NCI-H82 treated with DMSO at 0.1 percent for 48 hours (cell line): ENCODE data around the gene CCDC97.
"Not testable (repeated sequence)": the region's sequence is repeated elsewhere in the genome, so short reads cannot be mapped to it uniquely, and the experiment has no call there.

Experiments used
- DNase-seq: peaks from one replicate; lab custom pipeline; 2025; ENCODE audit not compliant: unreplicated experiment; lab: John Stamatoyannopoulos, UW

The CCDC97 gene

DNA sequence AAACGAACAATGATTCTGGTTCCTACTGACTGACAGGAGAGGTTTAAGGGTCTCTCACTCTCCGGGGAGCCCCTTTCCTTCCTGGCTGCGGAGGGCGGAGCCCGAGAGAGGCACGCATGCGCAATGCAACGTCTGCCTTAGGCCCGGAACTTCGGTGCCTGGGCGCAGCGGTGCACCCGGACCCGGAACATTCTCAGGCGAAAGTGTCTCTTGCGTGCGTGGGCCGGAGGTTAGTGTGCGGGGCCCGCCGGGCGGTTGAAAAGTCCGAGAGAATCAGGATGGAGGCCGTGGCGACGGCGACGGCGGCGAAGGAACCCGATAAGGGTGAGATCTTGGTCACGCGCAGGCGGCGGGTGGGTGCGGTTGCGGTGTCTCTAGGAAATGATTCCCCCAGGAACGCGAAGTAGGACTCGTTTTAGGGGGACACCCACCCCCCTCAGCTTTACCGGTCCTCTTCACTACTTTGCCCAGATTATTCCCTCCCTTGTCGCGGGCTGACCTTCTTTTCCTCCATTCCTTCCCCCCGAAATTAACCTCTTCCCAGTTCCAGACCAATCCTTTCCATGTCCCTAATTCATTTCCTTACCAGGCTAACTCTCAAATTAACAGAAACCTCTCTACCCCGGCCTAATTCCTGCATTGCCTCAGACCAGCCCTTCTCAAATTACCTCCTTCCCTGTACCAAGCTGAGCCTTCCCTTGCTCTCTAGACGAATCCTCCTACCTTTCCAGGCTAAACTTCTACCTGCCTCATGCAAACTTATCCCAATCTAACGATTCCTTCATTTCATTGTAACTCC is at the start of gene CCDC97:
TSS of gene CCDC97 (plus strand) at position 140 of the 799 bp plus-strand sequence. CDS start at position 279, 139 bp downstream.
- DNase-seq: peak; percentile 78

- DNase-seq: no peak
Measured at GRCh38 chr19:41261474-41262190, 48.3 kb upstream of the CCDC97 start.

DNA sequence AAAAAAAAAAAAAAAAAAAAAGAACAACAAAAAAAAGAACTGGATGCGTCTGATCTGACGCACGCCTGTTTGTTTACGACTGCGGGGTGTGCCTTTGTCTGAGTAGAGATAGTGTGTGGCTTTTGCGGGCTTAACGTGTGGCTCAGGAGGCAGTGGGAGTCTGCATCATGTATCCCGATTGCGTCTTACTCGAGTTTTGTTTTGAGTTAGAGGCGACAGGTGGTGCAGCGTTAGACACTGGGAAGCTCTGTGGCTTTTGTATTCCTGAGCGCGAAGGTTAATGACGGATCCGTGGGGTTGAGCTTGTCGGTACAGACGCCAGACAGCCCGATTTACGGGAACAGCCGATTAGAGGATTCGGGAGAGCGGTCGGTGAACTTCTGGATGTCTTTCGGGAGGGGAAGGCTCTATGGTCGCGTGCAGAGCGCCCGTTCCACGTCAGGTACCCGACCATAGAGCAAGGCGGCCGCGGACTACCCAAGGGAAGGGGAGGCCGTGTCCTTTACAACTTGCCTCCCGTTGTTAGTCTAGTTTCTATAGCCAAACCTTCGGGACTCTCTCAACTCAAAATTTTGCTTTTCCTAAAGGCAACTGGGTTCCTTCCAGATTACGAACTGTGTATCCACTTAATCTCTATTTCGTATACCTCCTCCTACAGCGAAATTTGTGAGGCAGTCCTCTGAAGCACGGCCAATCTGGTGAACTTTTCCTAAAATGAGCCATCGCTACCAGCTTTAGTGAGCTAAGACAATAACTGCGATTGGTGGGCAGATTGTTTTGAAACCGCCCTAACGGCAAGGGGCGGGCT is 46.7 kb upstream of the CCDC97 start:
- peak; percentile 70 for DNase-seq

GRCh38 chr19:41263850-41264580 is 46.0 kb upstream of the CCDC97 start, which contains the start of gene HNRNPUL1:
Gene HNRNPUL1, plus strand, starts transcription at chr19:41264372. Its CDS starts 132 bp downstream, at chr19:41264504.
- DNase-seq: peak; percentile 100

DNA sequence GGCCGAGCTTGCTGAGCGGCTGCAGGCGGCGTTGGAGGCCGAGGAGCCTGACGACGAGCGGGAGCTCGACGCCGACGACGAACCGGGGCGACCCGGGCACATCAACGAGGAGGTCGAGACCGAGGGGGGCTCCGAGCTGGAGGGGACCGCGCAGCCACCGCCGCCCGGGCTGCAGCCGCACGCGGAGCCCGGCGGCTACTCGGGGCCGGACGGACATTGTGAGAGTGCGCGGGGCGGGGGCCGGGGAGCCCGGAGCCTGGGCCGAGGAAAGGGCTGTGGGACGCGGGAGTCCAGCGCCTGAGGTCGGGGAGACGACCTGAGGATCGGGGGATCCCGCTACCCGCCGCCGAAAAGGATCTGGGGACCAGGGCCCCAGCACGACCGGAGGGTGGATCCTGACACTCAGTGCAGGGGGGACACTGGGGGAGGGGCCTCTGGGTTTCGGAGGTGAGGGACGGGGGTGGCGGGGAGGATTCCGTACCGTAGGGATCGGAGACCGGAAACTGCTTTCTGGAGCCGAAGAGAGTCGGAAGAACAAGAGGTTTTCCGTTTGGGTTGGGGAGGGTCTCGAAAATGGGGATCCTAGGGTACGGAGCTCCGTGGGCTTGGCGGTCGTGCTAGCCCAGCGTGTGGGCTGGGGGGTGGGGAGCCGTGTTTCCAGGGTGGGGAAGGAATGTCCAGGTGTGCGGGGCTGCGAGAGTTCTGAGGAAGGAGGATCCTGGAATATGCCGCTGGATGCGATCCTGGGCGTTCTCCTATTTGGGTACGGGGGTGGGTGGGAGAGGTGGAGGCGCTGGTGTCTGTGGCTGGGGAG is 45.2 kb upstream of the CCDC97 start:
- no peak for DNase-seq

GRCh38 chr19:41265395-41266153 is 44.4 kb upstream of the CCDC97 start:
- no peak for DNase-seq

GRCh38 chr19:41269055-41269454 is 40.9 kb upstream of the CCDC97 start:
- DNase-seq: no peak

- DNase-seq: no peak
Measured at GRCh38 chr19:41269571-41269970, 40.4 kb upstream of the CCDC97 start.

DNA sequence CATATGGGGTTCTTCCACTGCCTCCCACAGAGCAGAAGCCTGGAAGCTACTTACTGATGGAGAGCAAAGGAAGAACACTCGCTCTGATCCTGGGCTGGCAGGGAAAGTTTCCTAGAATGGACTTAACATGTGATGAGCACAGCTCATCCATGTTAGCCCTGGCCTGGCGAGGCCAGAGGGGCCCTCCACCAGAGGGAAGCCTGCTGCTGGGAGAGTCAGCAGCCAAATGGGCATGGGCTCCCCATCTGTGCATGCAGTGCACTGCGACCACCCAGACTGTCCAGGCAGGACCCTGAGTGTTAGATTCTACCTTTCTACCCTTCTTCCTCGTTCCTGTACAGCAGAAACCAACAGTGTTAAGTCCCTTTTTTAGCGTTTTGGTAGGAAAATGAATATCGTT is 36.9 kb upstream of the CCDC97 start:
- no peak for DNase-seq

GRCh38 chr19:41274802-41275201 is 35.2 kb upstream of the CCDC97 start:
- DNase-seq: no peak

DNA sequence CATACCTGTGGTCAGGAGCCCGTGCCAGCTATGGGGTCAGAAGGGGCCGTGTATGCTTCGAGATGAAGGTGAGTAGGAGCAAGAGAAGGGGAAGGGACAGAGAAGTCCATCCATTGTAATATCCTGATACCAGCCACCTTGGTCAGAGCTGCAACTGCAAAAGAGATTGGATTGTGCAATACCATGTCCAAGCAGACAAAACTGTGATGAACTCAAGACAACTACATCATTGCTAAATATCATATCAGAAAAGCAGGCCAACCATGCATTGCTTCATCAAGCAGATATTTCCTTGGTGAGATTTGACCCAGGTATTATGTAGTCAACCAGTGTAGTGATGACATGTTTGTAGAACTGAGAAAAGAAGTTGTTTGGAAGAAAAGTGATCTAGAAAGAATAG is 33.7 kb upstream of the CCDC97 start:
- DNase-seq: no peak

DNA sequence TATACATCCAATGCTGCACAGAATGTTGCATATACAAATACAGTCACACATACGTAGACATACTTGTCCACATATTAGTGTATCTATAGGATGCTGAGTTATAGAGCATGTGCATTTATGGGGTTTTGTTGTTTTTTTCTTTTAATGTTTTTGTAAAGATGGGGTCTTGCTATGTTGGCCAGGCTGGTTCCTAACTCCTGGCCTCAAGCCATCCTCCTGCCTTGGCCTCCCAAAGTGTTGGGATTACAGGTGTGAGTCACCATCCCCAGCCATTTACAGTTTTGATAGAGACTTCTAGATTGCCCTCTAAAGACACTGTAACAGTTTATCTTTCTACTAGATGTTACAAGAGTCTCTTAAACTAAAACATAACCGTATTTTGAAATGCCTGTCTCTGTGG is 31.5 kb upstream of the CCDC97 start:
- no peak for DNase-seq

- DNase-seq: no peak
Measured at GRCh38 chr19:41288673-41289530, 21.1 kb upstream of the CCDC97 start.

DNA sequence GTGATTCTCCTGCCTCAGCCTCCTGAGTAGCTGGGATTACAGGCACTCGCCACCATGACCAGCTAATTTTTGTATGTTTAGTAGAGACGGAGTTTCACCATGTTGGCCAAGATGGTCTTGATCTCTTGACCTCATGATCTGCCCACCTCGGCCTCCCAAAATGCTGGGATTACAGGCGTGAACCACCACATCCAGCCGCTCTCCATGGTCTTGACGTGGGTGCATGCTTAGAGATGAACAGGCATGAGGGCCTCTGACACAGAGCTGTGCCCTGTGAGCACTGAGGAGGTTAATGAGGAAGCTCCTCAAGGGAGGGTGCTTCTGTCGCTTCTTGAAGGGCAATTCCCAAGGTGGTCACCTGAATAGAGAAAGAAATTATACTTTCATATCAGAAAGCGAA is 20.2 kb upstream of the CCDC97 start:
- not testable (repeated sequence) for DNase-seq

DNA sequence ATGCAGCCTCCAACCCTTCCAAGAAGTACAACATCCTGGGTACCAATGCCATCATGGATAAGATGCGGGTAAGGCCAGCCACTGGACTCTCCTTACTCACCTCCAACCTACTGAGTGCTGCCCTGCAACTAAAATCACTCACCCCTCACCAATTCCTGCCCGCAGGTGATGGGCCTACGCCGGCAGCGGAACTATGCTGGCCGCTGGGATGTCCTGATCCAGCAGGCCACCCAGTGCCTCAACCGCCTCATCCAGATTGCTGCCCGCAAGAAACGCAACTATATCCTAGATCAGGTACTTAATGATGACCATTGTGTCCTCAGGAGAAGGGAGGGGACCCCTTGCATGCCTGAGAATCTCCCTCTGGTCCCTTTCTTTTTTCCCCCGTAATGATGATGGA is 15.6 kb upstream of the CCDC97 start:
- no peak for DNase-seq

- no peak for DNase-seq
Measured at GRCh38 chr19:41295499-41295898, 14.5 kb upstream of the CCDC97 start.

GRCh38 chr19:41296433-41296871 is 13.5 kb upstream of the CCDC97 start:
- no peak for DNase-seq
